ENCODE data around the gene ZNF681. TPM values are rescaled to one million over a fixed set of nuclear protein-coding genes. Genes with fewer than 3 reads are reported as not detected.
"Not testable (repeated sequence)": the region's sequence is repeated elsewhere in the genome, so short reads cannot be mapped to it uniquely, and the experiment has no call there.

The ZNF681 gene
- total RNA-seq, 1 donor from 2014 or later, result 9.4 TPM

- DNase-seq (ENCODE audit: low read depth, low spot score), result no peak
- Mint-ChIP-seq H3K4me3 (peak overlapping the region; percentile 59), H3K9me3 (peaks cover 3% of the 10 kb centered on the region), H3K4me1 (peaks cover 17% of the 10 kb centered on the region), H3K36me3 (ENCODE audit: low read depth) (peaks cover 50% of the 10 kb centered on the region), H3K27me3 (ENCODE audit: low read depth) (no peaks in the 10 kb centered on the region), H3K27ac (ENCODE audit: unreplicated experiment) (no peak overlapping the region)
- TF ChIP-seq, protein P1, sequence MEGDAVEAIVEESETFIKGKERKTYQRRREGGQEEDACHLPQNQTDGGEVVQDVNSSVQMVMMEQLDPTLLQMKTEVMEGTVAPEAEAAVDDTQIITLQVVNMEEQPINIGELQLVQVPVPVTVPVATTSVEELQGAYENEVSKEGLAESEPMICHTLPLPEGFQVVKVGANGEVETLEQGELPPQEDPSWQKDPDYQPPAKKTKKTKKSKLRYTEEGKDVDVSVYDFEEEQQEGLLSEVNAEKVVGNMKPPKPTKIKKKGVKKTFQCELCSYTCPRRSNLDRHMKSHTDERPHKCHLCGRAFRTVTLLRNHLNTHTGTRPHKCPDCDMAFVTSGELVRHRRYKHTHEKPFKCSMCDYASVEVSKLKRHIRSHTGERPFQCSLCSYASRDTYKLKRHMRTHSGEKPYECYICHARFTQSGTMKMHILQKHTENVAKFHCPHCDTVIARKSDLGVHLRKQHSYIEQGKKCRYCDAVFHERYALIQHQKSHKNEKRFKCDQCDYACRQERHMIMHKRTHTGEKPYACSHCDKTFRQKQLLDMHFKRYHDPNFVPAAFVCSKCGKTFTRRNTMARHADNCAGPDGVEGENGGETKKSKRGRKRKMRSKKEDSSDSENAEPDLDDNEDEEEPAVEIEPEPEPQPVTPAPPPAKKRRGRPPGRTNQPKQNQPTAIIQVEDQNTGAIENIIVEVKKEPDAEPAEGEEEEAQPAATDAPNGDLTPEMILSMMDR (conservative IDR thresholded peaks at IDR 0.05), result no peak
Measured at GRCh38 chr19:23769691-23770468, 11.2 kb upstream of the ZNF681 start.

DNA sequence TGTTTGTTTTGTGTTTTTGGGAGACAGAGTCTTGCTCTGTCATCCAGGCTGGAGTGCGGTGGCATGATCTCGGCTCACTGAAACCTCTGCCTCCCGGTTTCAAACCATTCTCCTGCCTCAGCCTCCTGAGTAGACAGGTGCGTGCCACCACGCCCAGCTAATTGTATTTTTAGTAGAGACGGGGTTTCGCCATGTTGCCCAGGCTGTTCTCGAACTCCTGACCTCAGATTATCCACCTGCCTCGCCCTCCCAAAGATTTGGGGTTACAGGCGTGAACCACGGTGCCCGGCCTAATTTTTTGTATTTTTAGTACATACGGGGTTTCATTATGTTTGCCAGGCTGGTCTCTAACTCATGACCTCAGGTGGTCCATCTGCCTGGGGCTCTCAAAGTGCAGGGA, 8.3 kb upstream of the ZNF681 start:
- peaks cover 45% of the 10 kb centered on the region for H3K36me3 Mint-ChIP-seq (ENCODE audit: low read depth)
- peaks cover 36% of the 10 kb centered on the region for H3K4me1 Mint-ChIP-seq
- H3K9me3 Mint-ChIP-seq, result peaks cover 3% of the 10 kb centered on the region
- H3K27ac Mint-ChIP-seq (ENCODE audit: unreplicated experiment), result no peak overlapping the region
- no peaks in the 10 kb centered on the region for H3K27me3 Mint-ChIP-seq (ENCODE audit: low read depth)
- no peak overlapping the region for H3K4me3 Mint-ChIP-seq
- no peak for DNase-seq (ENCODE audit: low read depth, low spot score)
- TF ChIP-seq, protein P1 (conservative IDR thresholded peaks at IDR 0.05), result no peak

GRCh38 chr19:23764781-23765180, 6.1 kb upstream of the ZNF681 start:
- Mint-ChIP-seq H3K27ac (ENCODE audit: unreplicated experiment) (no peak overlapping the region), H3K4me3 (peak overlapping the region; percentile 96), H3K36me3 (ENCODE audit: low read depth) (peaks cover 29% of the 10 kb centered on the region), H3K9me3 (peaks cover 3% of the 10 kb centered on the region), H3K27me3 (ENCODE audit: low read depth) (no peaks in the 10 kb centered on the region), H3K4me1 (peaks cover 28% of the 10 kb centered on the region)
- no peak for DNase-seq (ENCODE audit: low read depth, low spot score)
- TF ChIP-seq, protein P1 (conservative IDR thresholded peaks at IDR 0.05), result no peak

DNA sequence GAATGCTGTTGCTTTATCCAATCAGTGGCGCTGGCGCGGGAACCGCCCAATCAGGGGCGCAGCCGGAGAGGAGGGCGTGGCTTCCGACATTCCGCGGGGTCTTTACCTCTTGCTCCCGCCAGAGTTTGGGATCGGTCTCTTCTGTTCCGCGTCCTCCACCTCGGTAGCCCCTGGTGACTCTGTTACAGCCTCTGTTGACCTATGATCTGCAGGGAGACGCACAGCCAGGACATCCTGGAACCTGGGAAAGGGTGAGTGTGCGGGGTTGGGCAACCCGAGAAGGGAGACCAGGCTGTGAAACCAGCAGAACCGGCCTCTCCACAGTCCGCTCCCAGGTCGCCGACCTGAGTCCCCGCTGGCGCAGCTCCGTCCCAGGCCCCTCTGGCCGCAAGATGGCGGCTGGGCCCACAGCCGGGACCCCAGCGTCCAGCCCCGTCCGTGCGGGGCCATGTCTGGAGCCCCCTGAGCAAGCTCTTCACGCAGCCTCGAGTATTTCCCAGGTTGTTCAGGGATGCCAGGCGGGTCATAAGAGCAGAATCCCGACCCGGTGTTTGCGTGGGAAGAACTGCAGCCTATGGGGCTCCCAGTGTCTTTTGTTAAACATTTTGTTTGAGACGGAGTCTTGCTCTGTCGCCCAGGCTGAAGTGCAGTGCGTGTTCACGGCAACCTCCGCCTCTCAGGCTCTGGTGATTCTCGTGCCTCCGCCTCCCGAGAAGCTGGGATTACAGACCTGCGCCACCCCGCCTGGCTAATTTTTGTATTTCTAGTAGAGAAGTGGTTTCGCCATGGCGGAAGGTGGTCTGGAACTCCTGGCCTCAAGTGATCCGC, 4.4 kb upstream of the ZNF681 start:
- Mint-ChIP-seq H3K27me3 (ENCODE audit: low read depth) (no peaks in the 10 kb centered on the region), H3K27ac (ENCODE audit: unreplicated experiment) (peak overlapping the region; percentile 98), H3K4me3 (peak overlapping the region; percentile 96), H3K4me1 (peaks cover 36% of the 10 kb centered on the region), H3K9me3 (peaks cover 3% of the 10 kb centered on the region), H3K36me3 (ENCODE audit: low read depth) (peaks cover 24% of the 10 kb centered on the region)
- TF ChIP-seq, protein P1 (conservative IDR thresholded peaks at IDR 0.05), result peak; percentile 9
- peak; percentile 84 for DNase-seq (ENCODE audit: low read depth, low spot score)

DNA sequence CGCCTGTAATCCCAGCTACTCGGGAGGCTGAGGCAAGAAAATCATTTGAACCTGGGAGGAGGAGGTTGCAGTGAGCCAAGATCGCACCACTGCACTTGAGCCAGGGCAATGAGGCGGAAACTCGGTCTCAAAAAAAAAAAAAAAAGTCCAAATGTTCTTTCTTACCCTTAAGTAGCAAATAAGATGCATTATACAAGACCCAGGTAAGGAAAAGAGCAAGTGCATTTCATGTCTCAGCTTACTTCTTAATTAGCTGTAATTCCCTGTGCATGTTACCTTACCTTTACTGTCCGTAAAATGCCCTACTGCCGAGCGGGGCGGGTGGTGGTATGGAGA, 3.8 kb upstream of the ZNF681 start:
- peaks cover 42% of the 10 kb centered on the region for H3K4me1 Mint-ChIP-seq
- H3K9me3 Mint-ChIP-seq, result peaks cover 3% of the 10 kb centered on the region
- H3K27ac Mint-ChIP-seq (ENCODE audit: unreplicated experiment), result no peak overlapping the region
- DNase-seq (ENCODE audit: low read depth, low spot score), result no peak
- peak overlapping the region; percentile 96 for H3K4me3 Mint-ChIP-seq
- peaks cover 27% of the 10 kb centered on the region for H3K36me3 Mint-ChIP-seq (ENCODE audit: low read depth)
- H3K27me3 Mint-ChIP-seq (ENCODE audit: low read depth), result no peaks in the 10 kb centered on the region
- TF ChIP-seq, protein P1 (conservative IDR thresholded peaks at IDR 0.05), result no peak

DNA sequence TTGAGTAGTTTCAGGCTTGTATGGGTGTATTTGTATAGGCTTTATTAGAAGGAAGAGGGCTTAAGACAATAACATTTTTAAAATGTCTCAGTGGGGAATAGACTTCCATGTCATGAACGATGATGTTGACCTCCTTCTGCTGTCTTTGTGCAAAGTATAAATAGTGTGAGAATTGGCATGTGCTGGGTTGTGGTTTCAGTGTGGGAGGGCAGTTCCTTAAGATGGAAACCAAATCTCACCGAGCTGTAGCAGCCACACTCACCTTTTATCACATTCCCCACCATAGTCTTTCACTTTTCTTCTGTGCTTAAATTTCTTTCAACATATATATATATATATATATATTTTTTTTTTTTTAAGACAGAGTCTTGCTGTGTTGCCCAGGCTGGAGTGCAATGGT, 1.6 kb upstream of the ZNF681 start:
- Mint-ChIP-seq H3K36me3 (ENCODE audit: low read depth) (peaks cover 23% of the 10 kb centered on the region), H3K4me3 (peak overlapping the region; percentile 74), H3K4me1 (peaks cover 41% of the 10 kb centered on the region)
- not testable (repeated sequence) for H3K27me3 Mint-ChIP-seq (ENCODE audit: low read depth); H3K9me3 Mint-ChIP-seq; DNase-seq (ENCODE audit: low read depth, low spot score); H3K27ac Mint-ChIP-seq (ENCODE audit: unreplicated experiment)

DNA sequence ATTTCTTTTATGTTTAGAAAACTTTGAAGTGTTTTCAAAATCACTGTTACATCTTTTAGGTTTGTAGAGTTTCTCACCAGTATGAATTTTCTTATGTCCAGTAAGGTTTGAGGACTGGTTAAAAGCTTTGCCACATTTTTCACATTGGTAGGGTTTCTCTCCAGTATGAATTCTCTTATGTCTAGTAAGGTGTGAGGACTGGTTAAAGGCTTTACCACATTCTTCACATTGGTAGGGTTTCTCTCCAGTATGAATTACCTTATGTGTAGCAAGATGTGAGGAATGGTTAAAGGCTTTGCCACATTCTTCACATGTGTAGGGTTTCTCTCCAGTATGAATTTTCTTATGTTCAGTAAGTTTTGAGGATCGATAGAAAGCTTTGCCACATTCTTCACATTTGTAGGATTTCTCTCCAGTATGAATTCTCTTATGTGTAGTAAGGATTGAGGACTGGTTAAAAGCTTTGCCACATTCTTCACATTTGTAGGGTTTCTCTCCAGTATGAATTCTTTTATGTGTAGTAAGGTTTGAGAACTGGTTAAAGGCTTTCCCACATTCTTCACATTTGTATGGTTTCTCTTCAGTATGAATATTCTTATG, 15.0 kb downstream of the ZNF681 start:
- not testable (repeated sequence) for H3K4me3 Mint-ChIP-seq; H3K27ac Mint-ChIP-seq (ENCODE audit: unreplicated experiment); H3K27me3 Mint-ChIP-seq (ENCODE audit: low read depth); H3K4me1 Mint-ChIP-seq; DNase-seq (ENCODE audit: low read depth, low spot score)
- Mint-ChIP-seq H3K36me3 (ENCODE audit: low read depth) (peaks cover 57% of the 10 kb centered on the region), H3K9me3 (peaks cover 20% of the 10 kb centered on the region)

All from neural crest cell (in vitro differentiated cells).